SIG-M5 treated with dmso at 0.1 percent for 504 hours (cell line): ENCODE results near the gene ITPR3.

Experiments used
- DNase-seq: peaks from one replicate; lab custom pipeline; 2025; ENCODE audit not compliant: unreplicated experiment; lab: John Stamatoyannopoulos, UW

ITPR3 gene

DNA sequence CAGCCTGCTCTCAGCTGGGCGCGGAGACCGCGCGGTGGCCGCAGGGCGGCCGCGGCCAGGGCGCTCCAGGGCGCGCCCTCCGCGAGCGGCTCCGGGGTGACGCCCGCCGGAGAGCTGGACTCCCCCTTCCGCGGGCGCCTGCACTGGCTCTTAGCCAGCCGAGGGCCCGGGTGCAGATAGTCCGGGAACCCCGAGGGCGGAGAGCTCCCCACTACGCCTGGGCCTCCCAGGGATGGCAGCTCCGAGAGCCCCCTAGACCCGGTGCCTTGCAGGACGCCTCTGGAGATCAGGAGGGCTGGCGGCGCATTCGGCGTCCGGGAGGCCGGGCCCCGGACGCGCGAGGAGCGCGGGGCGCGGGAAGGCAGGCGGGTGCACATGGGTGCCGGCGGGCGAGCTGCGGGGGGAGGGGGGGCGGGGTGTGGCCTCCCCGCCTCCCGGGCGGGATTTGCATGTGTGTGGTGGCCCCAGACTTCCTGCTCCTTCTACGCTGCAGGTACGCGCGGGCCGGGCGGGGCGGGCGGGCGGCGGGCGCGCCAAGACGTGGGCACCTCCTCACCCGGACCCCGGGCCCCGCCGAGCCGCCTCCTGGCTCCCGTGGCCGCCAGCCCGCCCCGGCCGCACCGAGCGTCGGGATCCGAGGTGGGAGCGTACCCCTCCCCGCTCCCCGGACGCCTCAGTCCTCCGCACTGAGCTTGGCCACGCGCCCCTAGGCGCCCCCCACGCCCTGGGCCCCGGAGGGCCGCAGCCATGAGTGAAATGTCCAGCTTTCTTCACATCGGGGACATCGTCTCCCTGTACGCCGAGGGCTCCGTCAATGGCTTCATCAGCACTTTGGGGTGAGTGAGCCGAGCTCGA lies at the start of gene ITPR3:
Gene ITPR3, plus strand, starts transcription at position 467 of the 855 bp plus-strand sequence. Its CDS starts 281 bp downstream, at position 748.
- DNase-seq = peak; percentile 44

DNA sequence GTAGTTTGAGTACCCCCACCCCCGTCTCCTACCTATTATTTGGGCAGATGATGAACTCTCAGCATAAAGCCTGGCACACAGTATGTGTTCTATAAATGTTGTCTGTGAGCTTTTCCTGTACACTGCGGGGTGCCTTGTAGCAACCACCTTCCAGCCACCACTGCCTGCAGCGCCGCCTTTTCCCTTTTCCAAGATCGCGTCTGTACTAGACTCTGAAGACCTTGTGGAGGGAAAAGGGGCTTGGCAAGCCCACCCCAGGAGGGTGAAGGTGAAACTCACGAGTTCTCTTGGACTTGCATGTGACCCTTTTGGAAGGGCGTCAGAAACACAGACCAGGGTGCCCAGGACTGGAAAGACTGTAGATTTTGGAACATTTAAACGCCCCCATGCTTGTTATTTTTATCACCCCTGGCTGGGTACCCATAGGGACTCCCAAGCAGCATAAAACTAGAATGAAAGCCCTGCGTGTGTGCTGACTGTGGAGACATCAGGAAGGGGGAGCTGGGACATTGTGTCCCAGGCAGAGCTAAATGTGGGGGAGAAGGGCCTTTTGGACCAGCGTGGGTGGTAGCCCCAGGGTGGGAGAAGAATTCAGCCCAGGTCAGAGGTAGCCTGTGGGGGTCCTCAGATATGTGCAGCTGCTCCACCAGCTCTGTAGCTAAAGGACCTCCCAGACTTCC lies 49.3 kb upstream of the ITPR3 start:
- DNase-seq = no peak

DNA sequence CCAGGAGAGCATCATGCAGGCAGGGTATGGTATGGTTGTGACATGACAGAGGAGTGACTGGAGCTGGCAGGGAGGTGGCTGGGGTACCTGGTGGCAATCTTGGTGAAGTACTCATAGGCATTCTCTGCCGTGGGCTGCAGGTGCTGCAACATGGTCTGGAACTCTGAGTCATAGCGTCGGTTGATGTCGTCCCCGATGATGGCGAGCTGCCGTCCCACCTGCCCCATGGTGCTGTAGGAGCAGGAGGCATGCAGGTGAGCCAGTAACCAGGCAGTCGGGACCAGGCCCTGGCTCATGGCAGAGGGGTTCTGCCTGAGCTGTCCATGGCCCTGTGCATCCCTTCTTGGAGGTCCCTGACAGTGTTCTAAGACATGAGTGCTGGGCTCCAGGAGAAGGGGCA lies 45.9 kb upstream of the ITPR3 start:
- no peak for DNase-seq

DNA sequence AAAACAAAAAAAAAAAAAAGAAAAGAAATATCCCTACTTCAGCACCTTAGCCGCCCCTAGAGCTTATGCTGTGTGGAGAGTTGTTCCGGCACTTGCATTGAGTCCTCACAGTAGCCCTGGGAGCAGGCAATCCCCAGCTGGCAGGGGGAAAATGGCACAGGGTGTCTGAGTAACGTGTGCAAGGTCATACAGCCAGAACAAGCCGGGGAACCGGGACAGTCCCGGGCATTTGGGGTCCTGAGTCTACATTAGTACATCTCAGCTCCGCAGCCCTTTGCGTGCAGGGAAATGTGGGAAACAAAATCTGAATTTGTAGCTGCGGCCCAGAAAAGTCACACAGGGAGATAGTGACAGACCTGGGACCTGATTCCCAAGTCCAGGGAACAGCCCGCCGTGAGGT lies 44.5 kb upstream of the ITPR3 start:
- no peak for DNase-seq

DNA sequence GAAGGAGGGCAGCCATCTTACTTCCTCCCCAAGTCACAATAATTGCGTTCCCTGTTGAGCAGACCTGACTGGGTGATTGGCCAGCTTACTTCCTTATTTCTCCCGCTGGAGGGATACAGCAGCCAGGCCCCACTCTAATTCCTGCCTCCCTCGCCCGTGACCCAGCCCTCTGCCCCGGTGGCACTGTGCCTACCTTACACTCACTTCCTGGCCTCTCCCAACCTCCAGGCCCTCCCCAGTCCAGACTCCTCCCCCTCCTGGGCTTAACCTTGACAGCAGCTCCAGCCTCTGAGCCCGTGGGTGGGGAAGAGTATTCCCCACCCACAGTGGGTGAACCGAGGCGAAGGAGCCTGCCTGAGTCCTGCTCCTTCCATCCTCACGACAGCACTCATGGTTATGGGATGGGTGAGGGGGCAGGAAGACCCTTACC lies 44.0 kb upstream of the ITPR3 start:
- peak; percentile 63 for DNase-seq

DNA sequence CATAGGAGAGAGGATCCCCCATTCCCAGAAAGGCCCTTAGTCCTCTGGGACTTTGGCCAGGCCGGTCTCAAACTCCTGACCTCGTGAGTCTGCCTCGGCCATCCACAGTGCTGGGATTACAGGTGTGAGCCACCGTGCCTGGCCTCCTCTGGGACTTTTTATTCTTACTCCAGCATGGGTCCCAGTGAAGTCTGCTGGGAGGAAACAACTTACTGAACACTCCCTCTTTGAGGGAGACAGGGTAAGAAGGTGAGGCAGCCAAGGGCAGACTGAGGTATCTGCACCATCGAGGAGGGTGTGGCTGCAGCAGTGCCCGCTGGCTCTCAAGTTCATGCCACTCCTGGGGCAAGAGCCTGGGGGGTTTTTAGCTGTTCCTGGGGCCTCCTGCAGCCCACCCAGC lies 43.4 kb upstream of the ITPR3 start:
- DNase-seq = no peak

DNA sequence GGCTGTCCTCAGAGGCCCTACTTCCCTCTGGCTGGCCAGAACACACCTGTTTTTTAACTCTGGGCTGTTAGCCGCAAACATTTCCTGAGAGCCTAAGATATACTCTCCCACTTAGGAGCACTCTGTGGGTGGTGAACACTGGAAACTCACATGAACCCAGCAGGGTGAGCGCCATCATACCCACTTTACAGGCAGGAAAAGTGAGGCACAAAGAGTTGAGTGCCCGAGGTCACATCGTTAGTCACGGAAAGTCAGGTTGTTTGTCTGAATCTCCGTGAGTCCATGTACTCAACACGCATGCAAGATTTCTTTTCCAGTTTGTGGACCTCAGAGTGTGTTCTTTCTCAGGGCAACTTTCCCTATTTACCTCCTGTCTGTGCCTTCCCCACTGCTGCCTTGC lies 43.0 kb upstream of the ITPR3 start:
- DNase-seq = no peak

DNA sequence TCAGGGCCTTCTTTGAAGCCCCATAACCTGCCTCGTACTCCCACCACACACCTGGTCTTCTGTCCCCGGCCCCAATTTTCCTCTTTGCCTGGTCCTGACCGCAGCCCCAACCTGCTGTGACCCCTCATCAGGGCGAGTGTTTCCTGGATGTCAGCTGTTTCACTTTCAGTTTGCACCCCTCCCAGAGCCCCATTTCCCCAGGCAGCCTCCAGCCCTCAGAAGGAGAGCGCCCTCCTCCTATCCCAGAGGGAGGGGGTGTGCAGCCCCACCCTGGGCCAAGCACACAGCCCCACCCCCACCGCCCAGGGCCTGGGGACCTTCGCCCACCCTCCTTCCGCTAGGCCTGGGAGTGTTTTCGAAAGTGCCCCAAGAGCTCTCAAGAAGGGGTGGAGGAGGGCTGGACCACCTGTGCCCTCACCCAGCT lies 42.5 kb upstream of the ITPR3 start:
- no peak for DNase-seq

DNA sequence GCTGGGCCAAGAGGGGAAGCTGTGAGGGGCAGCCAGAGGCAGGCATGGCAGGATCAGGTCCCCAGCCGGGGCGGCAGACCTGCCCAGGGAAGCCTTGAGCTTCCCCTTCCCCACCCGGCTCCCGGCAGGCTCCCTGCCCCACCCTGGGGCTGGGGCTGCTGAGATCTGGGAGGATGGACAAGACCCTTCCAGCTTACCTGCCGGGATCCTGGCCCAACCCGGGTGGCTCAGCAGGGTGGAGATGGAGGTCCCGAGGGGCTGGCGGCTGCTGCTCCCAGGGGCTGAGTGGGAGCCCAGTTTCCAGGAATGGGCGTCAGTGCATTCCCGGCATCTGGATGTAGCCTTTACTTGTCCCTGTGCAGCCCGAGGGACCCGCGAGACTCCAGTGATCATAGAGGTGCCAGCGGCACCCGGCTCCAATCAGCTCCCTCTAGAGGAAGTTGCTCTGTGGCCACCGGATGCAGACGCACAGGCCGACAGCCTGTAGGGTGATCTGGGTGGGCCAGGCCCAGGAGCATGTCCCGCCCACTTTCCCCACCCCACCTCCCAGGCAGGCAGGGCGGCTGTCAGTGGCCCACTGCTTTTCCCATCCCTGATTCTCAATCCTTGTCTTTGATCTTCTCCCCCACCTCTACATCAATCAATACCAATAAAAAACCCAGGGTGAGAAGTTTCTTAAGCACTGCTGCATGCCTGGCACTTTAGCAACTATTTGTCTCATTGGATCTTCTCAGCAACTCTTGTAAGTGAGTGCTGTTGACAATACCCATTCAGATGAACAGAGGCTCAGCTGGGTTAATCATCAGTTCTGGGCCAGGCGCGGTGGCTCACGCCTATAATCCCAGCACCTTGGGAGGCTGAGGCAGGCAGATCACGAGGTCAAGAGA lies 41.1 kb upstream of the ITPR3 start, which contains the start of gene BAK1:
Gene BAK1, minus strand, starts transcription at position 449 of the 887 bp plus-strand sequence. CDS start 2,672 bp downstream, outside the sequence.
- DNase-seq = peak; percentile 86

DNA sequence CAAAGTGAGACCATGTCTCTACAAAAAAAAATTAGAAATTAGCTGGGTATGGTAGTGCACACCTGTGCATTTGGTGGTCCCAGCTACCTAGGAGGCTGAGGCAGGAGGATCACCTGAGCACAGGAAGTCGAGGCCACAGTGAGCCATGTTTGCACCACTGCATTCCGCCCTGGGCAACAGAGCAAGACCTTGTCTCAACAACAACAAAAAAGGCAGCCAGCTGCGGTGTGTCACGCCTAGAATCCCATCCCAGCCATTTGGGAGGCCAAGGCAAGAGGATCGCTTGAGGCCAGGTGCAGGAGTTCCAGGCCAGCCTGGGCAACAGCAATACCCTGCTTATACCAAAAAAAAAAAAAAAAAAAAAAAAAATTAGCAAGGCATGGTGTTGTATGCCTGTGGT lies 39.9 kb upstream of the ITPR3 start:
- no peak for DNase-seq

DNA sequence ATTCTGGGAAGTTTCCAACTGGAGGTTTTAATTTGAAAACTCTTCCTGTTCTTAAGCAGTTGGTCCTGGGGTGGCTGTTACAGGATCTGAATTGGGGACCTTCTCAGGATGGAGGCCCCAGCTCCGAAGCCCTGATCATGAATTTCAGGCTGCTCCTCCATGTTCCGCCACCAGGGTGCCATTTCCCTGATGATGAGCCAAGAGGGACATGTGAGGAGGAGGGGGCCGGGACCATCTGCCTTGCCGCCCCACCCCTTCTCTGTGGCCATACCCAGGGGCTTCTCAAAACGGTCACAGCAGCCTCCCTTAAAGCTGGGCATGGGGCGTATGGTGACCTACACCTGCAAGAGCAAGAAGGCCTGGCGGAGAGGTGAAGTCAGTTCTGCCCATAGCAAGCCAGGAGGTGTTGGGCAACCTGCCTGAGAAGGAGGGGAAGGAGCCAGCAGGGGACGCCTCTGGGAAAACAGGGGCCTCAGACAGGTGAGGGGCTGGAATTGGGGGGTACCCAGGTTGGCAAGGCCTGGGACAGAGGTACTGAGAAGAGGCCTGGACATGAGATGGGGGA lies 37.4 kb upstream of the ITPR3 start:
- no peak for DNase-seq

DNA sequence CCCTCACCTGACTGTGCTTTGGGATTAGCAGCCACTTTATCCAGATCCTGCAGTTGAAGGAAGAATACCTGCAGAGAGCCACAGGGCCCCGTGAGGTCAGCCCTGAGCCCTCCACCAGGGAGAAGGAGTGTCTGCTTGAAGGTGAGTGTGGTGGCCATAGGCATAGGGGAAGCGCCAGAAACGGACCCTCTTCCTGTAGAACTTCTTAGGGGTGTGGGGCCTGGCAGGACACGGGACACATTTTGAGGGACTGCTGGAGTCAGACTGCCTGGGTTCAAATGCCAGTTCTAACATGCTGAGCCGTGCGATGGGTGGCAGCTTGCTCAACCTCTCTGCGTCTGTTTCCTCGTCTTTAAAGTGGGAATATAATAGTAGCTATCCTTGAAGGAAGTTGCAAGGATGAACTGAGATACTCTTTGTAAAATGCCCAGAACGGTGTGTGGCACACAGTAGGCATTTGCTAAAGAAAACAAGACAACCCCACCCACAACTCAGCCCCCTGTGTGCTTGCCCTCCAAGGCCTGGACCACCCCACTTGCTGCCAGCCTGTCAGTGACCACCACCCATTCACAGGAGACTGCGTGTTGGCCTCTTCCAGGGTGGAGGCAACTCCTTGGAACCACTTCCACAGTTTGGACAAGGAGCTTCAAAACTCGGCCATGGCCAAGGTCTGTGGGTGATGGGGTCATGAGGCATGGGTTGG lies 36.3 kb upstream of the ITPR3 start:
- no peak for DNase-seq

DNA sequence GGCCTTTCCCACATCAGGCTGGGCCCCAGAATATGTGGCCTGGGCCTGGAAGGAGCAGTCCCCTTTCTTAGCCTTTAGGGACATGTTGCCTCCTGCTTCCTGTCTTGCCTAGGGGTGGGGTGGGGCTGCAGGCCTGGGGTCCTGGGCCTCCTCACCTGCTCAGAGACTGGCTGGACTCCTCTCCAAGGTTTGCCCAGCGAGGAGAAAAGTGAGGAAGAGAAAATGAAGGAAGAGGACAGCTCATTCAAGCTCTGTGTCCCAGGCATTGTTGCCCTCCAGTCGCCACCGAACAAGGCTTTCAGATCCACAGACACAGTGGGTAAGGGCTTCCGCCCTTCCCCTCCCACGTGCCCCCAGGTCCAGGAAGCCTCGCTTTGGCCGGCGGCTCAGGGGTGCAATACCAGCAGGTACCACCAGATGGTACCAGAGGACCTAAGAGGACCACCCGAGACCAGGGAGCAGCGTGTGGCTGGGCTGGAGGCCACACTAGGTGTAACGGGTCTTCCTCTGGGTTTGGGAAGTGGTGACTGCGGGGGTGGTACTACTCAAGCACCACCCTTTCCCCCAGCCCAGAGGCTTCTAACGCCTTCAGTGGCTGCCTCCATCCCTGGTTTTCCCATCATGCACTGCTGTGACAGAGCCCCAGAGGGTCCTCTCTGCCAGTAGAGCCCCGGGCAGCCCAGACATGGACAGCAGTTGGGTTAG lies 35.6 kb upstream of the ITPR3 start:
- DNase-seq = peak; percentile 59

DNA sequence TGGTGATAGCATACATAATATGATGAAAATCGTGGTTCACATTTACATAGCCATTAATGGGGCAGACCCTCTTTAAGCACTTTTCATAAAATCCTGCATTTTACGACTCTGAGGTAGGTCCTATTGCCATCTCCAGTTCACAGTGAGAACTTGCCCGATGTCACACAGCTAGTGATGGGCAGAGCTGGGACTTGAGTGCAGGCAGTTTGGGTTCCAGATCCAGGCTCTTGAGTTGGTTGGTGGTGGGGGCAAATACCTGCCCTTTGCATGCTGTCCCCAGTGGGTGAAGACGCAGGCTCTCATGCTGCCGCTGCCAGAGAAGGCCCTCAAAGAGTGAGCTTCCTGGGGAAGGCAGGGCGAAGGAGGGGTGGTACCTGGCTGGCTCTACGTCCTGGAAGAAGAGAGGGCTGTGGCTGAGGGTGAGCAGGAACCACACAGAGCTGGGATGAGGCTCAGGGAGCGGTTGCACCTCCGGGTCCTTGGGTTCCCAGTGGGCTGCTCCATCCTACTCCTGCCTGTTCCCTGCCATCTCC lies 34.9 kb upstream of the ITPR3 start:
- no peak for DNase-seq

DNA sequence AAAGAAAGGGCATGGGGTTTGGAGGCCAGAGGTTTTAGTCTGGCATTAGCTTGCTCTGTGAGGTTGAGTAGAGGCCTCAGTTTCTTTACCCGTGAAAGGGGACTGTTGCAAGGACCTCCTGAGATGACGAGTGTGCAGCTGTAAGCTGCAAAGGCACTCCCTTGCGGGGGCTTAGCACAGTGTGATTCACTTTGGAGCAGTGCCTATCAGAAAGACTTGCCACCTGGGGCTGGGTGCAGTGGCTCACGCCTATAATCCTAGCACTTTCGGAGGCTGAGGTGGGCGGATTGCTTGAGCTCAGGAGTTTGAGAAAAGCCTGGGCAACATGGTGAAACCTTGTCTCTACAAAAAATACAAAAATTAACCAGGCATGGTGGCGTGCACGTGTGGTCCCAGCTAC lies 33.6 kb upstream of the ITPR3 start:
- no peak for DNase-seq

DNA sequence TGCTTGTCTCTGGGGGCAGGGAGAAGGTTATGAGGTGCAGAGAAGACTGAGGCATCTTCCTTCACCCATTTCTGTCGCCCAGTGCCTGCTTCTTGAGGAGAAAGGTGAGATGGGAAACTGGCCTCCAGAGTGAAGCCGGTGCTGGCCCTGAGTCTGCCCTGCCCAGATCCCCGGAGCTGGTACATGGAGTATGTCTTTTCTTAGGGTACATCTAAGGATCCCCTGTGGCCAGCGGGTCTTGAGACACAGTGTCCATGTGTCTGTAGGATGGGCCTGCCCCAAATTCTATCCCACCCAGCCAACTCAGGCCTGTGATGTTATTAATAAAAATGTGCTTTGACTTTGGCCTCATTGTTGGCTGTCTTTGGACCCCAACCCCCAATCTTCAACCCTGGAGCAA lies 32.2 kb upstream of the ITPR3 start:
- no peak for DNase-seq

DNA sequence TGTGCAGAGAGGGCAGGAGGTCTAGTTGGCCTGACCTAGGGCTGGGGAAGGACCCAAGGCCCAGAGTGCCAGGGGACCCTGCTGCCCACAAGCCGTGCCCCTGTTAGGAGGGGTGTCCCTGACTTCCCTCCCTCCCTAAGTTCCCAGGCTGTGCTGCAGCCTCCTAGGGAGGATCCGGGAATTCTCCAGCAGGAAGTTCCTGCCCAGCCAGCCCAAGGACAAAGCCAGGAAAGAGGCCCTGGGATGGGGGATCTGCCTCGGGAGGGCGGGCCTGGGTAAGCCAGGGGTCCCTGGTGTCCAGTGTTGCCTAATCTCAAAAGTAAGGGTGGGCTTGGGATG lies 31.8 kb upstream of the ITPR3 start:
- no peak for DNase-seq

DNA sequence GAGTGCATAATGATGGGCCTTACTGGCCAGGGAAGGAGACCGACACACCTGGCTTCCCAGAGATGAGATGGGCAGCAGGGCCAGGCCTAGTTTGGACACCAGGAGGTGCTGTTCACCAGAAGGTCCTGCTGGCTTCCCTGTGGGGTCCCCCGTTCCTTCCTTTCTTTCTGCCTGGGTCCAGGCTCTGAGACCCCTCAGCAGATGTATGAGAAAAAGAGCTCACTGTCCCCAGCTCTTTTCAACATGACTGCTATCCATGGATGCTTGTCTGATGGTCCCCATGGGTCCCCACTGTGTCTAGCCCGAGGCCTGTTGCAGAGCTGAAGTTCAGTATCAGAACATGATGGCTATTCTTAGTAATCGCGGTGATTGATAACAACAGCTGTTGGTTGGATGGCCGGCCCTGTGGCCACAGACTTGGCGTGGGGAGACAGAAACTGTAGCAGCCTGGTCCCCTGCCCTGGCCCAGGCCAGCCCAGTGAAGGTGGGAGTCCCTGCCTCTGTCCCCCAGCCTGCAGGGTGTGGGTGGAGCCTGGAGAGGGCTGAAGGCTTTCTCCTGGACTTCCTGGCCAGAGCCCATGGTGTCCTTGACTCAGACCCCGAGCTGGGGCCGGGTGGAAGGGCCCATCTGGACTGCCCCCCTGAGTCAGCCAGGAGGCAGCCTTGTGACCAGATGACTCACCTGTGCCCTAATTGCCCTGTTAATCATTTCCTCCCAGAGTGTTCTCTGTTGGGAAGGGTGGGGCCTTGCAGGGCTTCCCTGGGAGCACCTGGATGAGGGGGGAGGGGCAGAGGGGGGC lies 31.2 kb upstream of the ITPR3 start:
- DNase-seq = no peak
